Measurements from ENCODE around the gene ALK.

ALK gene

GRCh38 chr2:29640360-29640759 is 281.0 kb downstream of the ALK start:
- TF ChIP-seq TAF1 (IDR thresholded peaks at IDR 0.05; ENCODE audit: low read depth), result no peak
- TF ChIP-seq EGR1 (IDR thresholded peaks at IDR 0.05), result no peak
- no peak for TF ChIP-seq YY1 (IDR thresholded peaks at IDR 0.05; ENCODE audit: low read depth)
- no peak for TF ChIP-seq REST (IDR thresholded peaks at IDR 0.05; ENCODE audit: low read depth)
- TF ChIP-seq USF1 (IDR thresholded peaks at IDR 0.05), result no peak
- TF ChIP-seq EP300 (IDR thresholded peaks at IDR 0.05; ENCODE audit: borderline replicate concordance), result no peak
- no peak for TF ChIP-seq TCF12 (IDR thresholded peaks at IDR 0.05; ENCODE audit: low read depth)
- TF ChIP-seq NFIC (IDR thresholded peaks at IDR 0.05), result no peak
- TF ChIP-seq, protein P1, sequence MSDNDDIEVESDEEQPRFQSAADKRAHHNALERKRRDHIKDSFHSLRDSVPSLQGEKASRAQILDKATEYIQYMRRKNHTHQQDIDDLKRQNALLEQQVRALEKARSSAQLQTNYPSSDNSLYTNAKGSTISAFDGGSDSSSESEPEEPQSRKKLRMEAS (IDR thresholded peaks at IDR 0.05), result no peak
- no peak for TF ChIP-seq CEBPB (IDR thresholded peaks at IDR 0.05)
- TF ChIP-seq ZBTB7A (IDR thresholded peaks at IDR 0.05; ENCODE audit: low read depth), result no peak
- TF ChIP-seq FOXM1 (IDR thresholded peaks at IDR 0.05; ENCODE audit: borderline replicate concordance, low read depth), result no peak
- TF ChIP-seq RAD21 (IDR thresholded peaks at IDR 0.05; ENCODE audit: low read depth), result no peak
- TF ChIP-seq CREB1 (IDR thresholded peaks at IDR 0.05; ENCODE audit: low read depth), result no peak
- TF ChIP-seq TEAD4 (IDR thresholded peaks at IDR 0.05), result no peak

- TF ChIP-seq REST (IDR thresholded peaks at IDR 0.05; ENCODE audit: low read depth) (no peak), TAF1 (IDR thresholded peaks at IDR 0.05; ENCODE audit: low read depth) (no peak), YY1 (IDR thresholded peaks at IDR 0.05; ENCODE audit: low read depth) (no peak), TEAD4 (IDR thresholded peaks at IDR 0.05) (no peak), NFIC (IDR thresholded peaks at IDR 0.05) (no peak), USF1 (IDR thresholded peaks at IDR 0.05) (no peak), EGR1 (IDR thresholded peaks at IDR 0.05) (no peak), RAD21 (IDR thresholded peaks at IDR 0.05; ENCODE audit: low read depth) (no peak), TCF12 (IDR thresholded peaks at IDR 0.05; ENCODE audit: low read depth) (no peak), EP300 (IDR thresholded peaks at IDR 0.05; ENCODE audit: borderline replicate concordance) (no peak), ZBTB7A (IDR thresholded peaks at IDR 0.05; ENCODE audit: low read depth) (no peak)
Measured at GRCh38 chr2:29638641-29639040, 282.7 kb downstream of the ALK start.

DNA sequence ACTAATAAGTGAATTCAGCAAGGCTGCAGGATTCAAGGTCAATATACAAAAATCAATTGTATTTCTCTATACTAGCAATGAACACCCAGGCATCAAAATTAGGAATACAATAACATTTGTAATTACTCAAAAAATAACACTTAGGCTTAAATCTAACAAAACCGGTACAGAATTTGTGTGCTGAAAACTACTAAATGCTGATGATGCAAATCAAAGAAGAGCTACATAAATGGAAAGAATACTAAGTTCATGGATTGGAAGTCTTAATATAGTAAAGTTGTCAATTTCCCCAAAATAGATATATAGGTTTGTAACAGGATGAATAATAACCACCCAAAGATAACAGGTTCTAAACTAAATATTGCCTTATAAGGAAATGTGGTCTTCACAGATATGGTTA is 286.5 kb downstream of the ALK start:
- TF ChIP-seq EGR1 (IDR thresholded peaks at IDR 0.05), result no peak
- no peak for TF ChIP-seq TCF12 (IDR thresholded peaks at IDR 0.05; ENCODE audit: low read depth)
- TF ChIP-seq FOXM1 (IDR thresholded peaks at IDR 0.05; ENCODE audit: borderline replicate concordance, low read depth), result no peak
- TF ChIP-seq REST (IDR thresholded peaks at IDR 0.05; ENCODE audit: low read depth), result no peak
- TF ChIP-seq, protein P1 (IDR thresholded peaks at IDR 0.05), result no peak
- TF ChIP-seq EP300 (IDR thresholded peaks at IDR 0.05; ENCODE audit: borderline replicate concordance), result no peak
- no peak for TF ChIP-seq TAF1 (IDR thresholded peaks at IDR 0.05; ENCODE audit: low read depth)
- TF ChIP-seq RAD21 (IDR thresholded peaks at IDR 0.05; ENCODE audit: low read depth), result no peak

- no peak for TF ChIP-seq RAD21 (IDR thresholded peaks at IDR 0.05; ENCODE audit: low read depth)
- no peak for TF ChIP-seq TCF12 (IDR thresholded peaks at IDR 0.05; ENCODE audit: low read depth)
- TF ChIP-seq, protein P1 (IDR thresholded peaks at IDR 0.05), result no peak
- TF ChIP-seq TAF1 (IDR thresholded peaks at IDR 0.05; ENCODE audit: low read depth), result no peak
- no peak for TF ChIP-seq TEAD4 (IDR thresholded peaks at IDR 0.05)
- TF ChIP-seq CEBPB (IDR thresholded peaks at IDR 0.05), result no peak
- no peak for TF ChIP-seq NFIC (IDR thresholded peaks at IDR 0.05)
- no peak for TF ChIP-seq USF1 (IDR thresholded peaks at IDR 0.05)
Measured at GRCh38 chr2:29632018-29632417, 289.4 kb downstream of the ALK start.

Data from Ishikawa (cell line).